Measurements from ENCODE around the gene SGCE.
"Not testable (repeated sequence)": the region's sequence is repeated elsewhere in the genome, so short reads cannot be mapped to it uniquely, and the experiment has no call there.

SGCE gene

DNA sequence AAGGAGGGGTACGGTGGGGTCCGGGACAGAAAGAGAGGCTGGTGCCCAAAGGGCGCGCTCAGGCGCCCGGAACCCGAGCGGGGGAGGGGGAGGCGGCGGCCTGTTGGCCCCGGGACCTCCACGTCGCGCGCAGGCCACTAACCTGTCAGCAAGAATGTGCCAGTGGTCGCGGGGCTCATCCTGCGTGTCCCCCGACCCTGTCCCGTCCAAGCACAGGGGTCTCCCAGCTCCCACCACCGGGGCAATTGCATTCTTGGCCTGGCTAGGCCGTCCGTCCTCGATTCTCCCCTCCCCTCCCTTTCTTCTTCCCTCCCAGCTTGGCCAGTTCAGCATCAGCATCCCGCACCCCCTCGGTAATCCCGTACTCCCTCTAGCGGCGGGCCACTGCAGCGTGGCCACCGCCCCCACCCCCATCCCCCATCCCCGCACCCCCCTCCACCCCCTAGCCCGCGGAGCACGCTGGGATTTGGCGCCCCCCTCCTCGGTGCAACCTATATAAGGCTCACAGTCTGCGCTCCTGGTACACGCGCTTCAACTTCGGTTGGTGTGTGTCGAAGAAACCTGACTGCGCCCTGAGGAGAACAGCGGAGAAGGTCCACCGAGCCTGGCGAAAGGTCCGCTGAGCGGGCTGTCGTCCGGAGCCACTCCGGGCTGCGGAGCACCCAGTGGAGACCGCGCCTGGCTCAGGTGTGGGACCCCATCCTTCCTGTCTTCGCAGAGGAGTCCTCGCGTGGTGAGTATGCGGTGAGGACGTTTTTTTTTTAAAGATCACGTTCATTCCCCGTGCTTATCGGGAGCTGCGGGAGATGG is at the start of gene SGCE:
Gene SGCE (minus strand): TSS at position 286 of the 810 bp plus-strand sequence. CDS start 35 bp downstream, at position 251.
- DNase-seq: peak; percentile 76

- DNase-seq: not testable (repeated sequence)
Measured at GRCh38 chr7:94705155-94706021, 49.5 kb upstream of the SGCE start.

DNA sequence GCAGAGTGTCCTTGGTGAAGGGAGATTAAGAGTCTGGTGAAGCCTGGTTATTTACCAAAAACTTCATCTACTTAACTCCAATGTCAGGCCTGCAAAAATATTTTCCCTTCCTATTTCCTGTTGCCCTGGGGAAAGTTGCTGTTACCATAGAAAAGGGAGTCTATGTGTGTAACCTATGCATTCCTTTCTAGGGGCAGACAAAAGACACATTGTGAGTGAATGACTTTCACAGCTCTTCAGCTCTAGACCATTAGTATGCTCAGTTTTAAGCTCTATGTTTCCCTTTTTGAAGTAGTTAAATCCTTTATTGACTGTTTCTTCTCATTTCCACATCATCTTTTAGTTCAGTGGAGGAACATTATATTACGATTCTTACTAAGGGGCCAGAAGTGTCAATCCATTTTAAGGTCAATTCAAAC is 45.6 kb upstream of the SGCE start:
- DNase-seq: no peak

DNA sequence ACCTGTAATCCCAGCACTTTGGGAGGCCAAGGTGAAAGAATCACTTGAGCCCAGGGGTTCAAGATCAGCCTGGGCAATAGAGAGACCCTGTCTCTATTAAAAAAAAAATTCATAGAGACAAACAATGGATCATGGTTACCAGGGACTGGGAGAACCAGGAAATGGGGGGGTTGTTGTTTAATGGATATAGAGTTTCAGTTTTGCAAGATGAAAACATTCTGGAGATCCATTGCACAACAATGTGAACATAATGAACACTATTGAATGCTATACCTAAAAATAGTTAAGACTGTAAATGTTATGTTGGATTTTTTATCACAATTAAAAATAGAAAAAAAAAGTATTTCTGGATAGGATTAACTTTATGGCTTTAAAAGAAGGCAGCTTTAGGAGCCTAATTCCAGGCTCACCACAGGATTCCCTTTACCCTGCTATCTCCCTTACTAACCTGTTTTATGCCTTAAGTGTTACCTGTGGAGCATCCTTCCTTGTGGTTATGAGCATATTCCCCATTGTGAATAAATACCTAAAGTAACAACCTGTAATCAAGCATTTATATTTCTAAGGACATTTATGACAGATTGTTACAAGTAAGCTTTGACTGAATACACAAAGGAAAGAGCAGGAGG is 45.1 kb upstream of the SGCE start:
- DNase-seq: no peak

- DNase-seq: no peak
Measured at GRCh38 chr7:94698275-94698674, 42.3 kb upstream of the SGCE start.

- DNase-seq: no peak
Measured at GRCh38 chr7:94697035-94697974, 41.4 kb upstream of the SGCE start.

GRCh38 chr7:94687810-94688209 is 31.9 kb upstream of the SGCE start:
- no peak for DNase-seq

GRCh38 chr7:94687076-94687475 is 31.1 kb upstream of the SGCE start:
- DNase-seq: no peak

- DNase-seq: no peak
Measured at GRCh38 chr7:94683066-94683465, 27.1 kb upstream of the SGCE start.

GRCh38 chr7:94679358-94679757 is 23.4 kb upstream of the SGCE start:
- DNase-seq: no peak

GRCh38 chr7:94676431-94676830 is 20.5 kb upstream of the SGCE start:
- DNase-seq: no peak

GRCh38 chr7:94675356-94675755 is 19.4 kb upstream of the SGCE start:
- no peak for DNase-seq

- DNase-seq: no peak
Measured at GRCh38 chr7:94671444-94672235, 15.7 kb upstream of the SGCE start.

DNA sequence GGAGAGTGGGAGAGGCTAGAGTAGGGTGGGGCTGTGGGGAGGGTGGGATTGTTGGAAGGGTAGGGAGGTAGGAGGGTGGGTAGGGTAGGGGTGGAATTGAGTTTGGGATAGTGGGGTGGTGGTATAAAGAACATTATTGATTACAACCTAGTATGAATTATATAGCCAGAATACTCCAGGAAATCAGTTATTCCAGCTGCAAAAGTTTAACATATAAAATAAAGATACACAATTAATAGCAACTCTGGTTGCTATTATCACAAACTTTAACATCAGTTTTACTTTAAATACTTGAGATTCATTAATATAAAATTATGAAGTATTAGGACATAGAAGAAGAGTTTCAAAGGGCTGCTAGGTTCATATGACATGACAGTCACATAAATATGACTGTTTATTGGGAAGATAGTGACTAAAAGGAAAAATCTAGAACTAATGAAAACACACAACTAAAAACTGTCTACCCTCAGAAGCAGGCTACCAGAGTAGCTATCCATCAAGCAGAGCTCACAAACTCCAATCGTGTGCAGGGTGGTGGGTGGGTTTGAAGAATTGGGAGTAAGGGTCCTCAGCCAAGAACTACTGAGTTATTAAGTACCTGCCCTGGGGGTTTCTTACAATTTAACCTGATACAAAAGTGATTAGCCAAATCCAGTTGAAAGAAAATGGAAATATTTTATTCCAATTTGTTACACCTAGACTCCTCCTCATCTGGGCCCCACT is 14.0 kb upstream of the SGCE start:
- no peak for DNase-seq

- DNase-seq: no peak
Measured at GRCh38 chr7:94666879-94667587, 11.1 kb upstream of the SGCE start.

DNA sequence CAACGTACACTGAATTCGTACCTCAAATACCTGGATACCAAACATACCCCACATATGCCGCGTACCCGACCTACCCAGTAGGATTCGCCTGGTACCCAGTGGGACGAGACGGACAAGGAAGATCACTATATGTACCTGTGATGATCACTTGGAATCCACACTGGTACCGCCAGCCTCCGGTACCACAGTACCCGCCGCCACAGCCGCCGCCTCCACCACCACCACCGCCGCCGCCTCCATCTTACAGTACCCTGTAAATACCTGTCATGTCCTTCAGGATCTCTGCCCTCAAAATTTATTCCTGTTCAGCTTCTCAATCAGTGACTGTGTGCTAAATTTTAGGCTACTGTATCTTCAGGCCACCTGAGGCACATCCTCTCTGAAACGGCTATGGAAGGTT is 9.5 kb upstream of the SGCE start:
- DNase-seq: no peak

DNA sequence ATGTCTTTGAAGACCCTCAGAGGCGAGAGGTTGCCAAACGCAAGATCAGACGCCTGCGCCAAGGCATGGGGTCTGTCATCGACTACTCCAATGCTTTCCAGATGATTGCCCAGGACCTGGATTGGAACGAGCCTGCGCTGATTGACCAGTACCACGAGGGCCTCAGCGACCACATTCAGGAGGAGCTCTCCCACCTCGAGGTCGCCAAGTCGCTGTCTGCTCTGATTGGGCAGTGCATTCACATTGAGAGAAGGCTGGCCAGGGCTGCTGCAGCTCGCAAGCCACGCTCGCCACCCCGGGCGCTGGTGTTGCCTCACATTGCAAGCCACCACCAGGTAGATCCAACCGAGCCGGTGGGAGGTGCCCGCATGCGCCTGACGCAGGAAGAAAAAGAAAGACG is 8.1 kb upstream of the SGCE start:
- no peak for DNase-seq

- no peak for DNase-seq
Measured at GRCh38 chr7:94662548-94662947, 6.6 kb upstream of the SGCE start.

- no peak for DNase-seq
Measured at GRCh38 chr7:94660006-94660405, 4.1 kb upstream of the SGCE start.

GRCh38 chr7:94658826-94659225 is 2.9 kb upstream of the SGCE start:
- no peak for DNase-seq
